SK-N-SH treated with all-trans-retinoic acid at 6 μM for 48 hours (cell line): ENCODE measurements around the gene HYPK.
"Not testable (repeated sequence)": the region's sequence is repeated elsewhere in the genome, so short reads cannot be mapped to it uniquely, and the experiment has no call there.

ENCODE experiments used
- ATAC-seq: fragments of 200-7000 bp; cut with Tn5 transposase; 3 replicates; pipeline ENCODE4 v1.9.1; 2020; ENCODE audit warnings: mild to moderate bottlenecking, moderate library complexity
- ARNTL ChIP-seq: fragments of 450-650 bp; formaldehyde crosslinking; IDR thresholded peaks from 2 replicates; pipeline ENCODE4 v1.5.0; 2020; ENCODE audit warnings: low read depth, mild to moderate bottlenecking, moderate library complexity, borderline replicate concordance
- BACH2 ChIP-seq: fragments of 250-450 bp; sonication (Bioruptor Pico); IDR thresholded peaks from 2 replicates; pipeline ENCODE4 v1.9.0; 2021; ENCODE audit warnings: mild to moderate bottlenecking, borderline replicate concordance
- CSDC2 ChIP-seq: fragments of 250-450 bp; sonication (Bioruptor Pico); IDR thresholded peaks from 2 replicates; pipeline ENCODE4 v1.5.0; 2020; ENCODE audit warnings: mild to moderate bottlenecking, moderate library complexity
- CSRNP3 ChIP-seq: fragments of 250-450 bp; sonication (Bioruptor Pico); IDR thresholded peaks from 2 replicates; pipeline ENCODE4 v1.5.1; 2021; ENCODE audit warnings: mild to moderate bottlenecking, moderate library complexity
- ESRRG ChIP-seq: fragments of 250-450 bp; sonication (Bioruptor Pico); IDR thresholded peaks from 2 replicates; pipeline ENCODE4 v1.6.1; 2021; ENCODE audit warnings: mild to moderate bottlenecking
- GLIS3 ChIP-seq: fragments of 250-450 bp; sonication (Bioruptor Pico); IDR thresholded peaks from 2 replicates; pipeline ENCODE4 v1.5.0; 2020; ENCODE audit warnings: mild to moderate bottlenecking, moderate library complexity
- ISL1 ChIP-seq: fragments of 250-450 bp; sonication (Bioruptor Pico); IDR thresholded peaks from 2 replicates; pipeline ENCODE4 v2.1.2; 2022; ENCODE audit warnings: mild to moderate bottlenecking, moderate library complexity
- OSR1 ChIP-seq: fragments of 250-450 bp; sonication (Bioruptor Pico); IDR thresholded peaks from 2 replicates; pipeline ENCODE4 v1.8.0; 2022; ENCODE audit warnings: moderate library complexity, mild to moderate bottlenecking, inconsistent platforms
- PATZ1 ChIP-seq: fragments of 250-450 bp; sonication (Bioruptor Pico); IDR thresholded peaks from 2 replicates; pipeline ENCODE4 v1.8.0; 2020; ENCODE audit warnings: mild to moderate bottlenecking, moderate library complexity, borderline replicate concordance
- POU6F1 ChIP-seq: fragments of 250-450 bp; sonication (Bioruptor Pico); IDR thresholded peaks from 2 replicates; pipeline ENCODE4 v1.8.0; 2021; ENCODE audit warnings: low read depth, mild to moderate bottlenecking, moderate library complexity, borderline replicate concordance
- PPARA ChIP-seq: fragments of 250-450 bp; sonication (Bioruptor Pico); IDR thresholded peaks from 2 replicates; pipeline ENCODE4 v1.5.0; 2020; ENCODE audit warnings: mild to moderate bottlenecking, borderline replicate concordance
- RARB ChIP-seq: fragments of 250-450 bp; sonication (Bioruptor Pico); IDR thresholded peaks from 2 replicates; pipeline ENCODE4 v1.8.0; 2021; ENCODE audit warnings: mild to moderate bottlenecking, moderate library complexity
- TCF4 ChIP-seq: fragments of 250-450 bp; sonication (Bioruptor Pico); IDR thresholded peaks from 2 replicates; pipeline ENCODE4 v1.8.0; 2021; ENCODE audit warnings: mild to moderate bottlenecking, moderate library complexity, borderline replicate concordance
- TOX ChIP-seq: fragments of 250-450 bp; sonication (Bioruptor Pico); IDR thresholded peaks from 2 replicates; pipeline ENCODE4 v1.8.0; 2021; ENCODE audit warnings: mild to moderate bottlenecking, moderate library complexity, borderline replicate concordance
- TSHZ2 ChIP-seq: fragments of 250-450 bp; sonication (Bioruptor Pico); IDR thresholded peaks from 2 replicates; pipeline ENCODE4 v1.5.0; 2020; ENCODE audit warnings: mild to moderate bottlenecking, moderate library complexity
- ZC3H10 ChIP-seq: fragments of 250-450 bp; sonication (Bioruptor Pico); IDR thresholded peaks from 2 replicates; pipeline ENCODE4 v1.5.1; 2021; ENCODE audit warnings: mild to moderate bottlenecking, moderate library complexity
- ZFP30 ChIP-seq: fragments of 450-650 bp; formaldehyde crosslinking; IDR thresholded peaks from 2 replicates; pipeline ENCODE4 v1.5.0; 2022; ENCODE audit warnings: mild to moderate bottlenecking, moderate library complexity
- ZNF565 ChIP-seq: fragments of 450-650 bp; formaldehyde crosslinking; conservative IDR thresholded peaks from 2 replicates; pipeline ENCODE4 v1.5.0; 2020; ENCODE audit warnings: low read depth, mild to moderate bottlenecking, moderate library complexity
- ZNF70 ChIP-seq: fragments of 450-650 bp; formaldehyde crosslinking; IDR thresholded peaks from 2 replicates; pipeline ENCODE4 v1.5.0; 2020; ENCODE audit warnings: mild to moderate bottlenecking, moderate library complexity
- ZNF8 ChIP-seq: fragments of 450-650 bp; formaldehyde crosslinking; IDR thresholded peaks from 2 replicates; pipeline ENCODE4 v1.5.0; 2020; ENCODE audit warnings: mild to moderate bottlenecking, moderate library complexity

Gene HYPK

GRCh38 chr15:43808960-43809678 lies 8.7 kb downstream of the HYPK start:
- ATAC-seq, result no peak
- no peak for TF ChIP-seq ZNF8
- no peak for TF ChIP-seq ARNTL (CRISPR knock-in tag)
- TF ChIP-seq ISL1 (CRISPR knock-in tag), result no peak
- TF ChIP-seq PATZ1, result no peak
- no peak for TF ChIP-seq PPARA
- no peak for TF ChIP-seq TCF4
- TF ChIP-seq TSHZ2 (CRISPR knock-in tag), result no peak
- TF ChIP-seq ZFP30 (CRISPR knock-in tag), result no peak
- TF ChIP-seq ZNF565 (CRISPR knock-in tag), result no peak
- TF ChIP-seq ZNF70 (CRISPR knock-in tag), result no peak
- no peak for TF ChIP-seq GLIS3 (CRISPR knock-in tag)
- no peak for TF ChIP-seq BACH2
- TF ChIP-seq CSRNP3 (CRISPR knock-in tag), result no peak
- TF ChIP-seq POU6F1, result no peak
- TF ChIP-seq OSR1 (CRISPR knock-in tag), result no peak
- no peak for TF ChIP-seq RARB (CRISPR knock-in tag)
- no peak for TF ChIP-seq CSDC2
- TF ChIP-seq TOX (CRISPR knock-in tag), result no peak

- ATAC-seq, result not testable (repeated sequence)
Observed at GRCh38 chr15:43815064-43815463, 14.7 kb downstream of the HYPK start.

GRCh38 chr15:43821505-43821904 lies 21.1 kb downstream of the HYPK start:
- ATAC-seq, result no peak
- TF ChIP-seq ESRRG (CRISPR knock-in tag), result no peak

GRCh38 chr15:43824302-43825246 lies 24.2 kb downstream of the HYPK start, which contains the start of gene MFAP1:
TSS of gene MFAP1 (minus strand) at chr15:43824690. CDS start at chr15:43824569, 121 bp downstream.
- peak; percentile 88 for ATAC-seq
- TF ChIP-seq POU6F1 (no peak), ZNF70 (CRISPR knock-in tag) (no peak), ZC3H10 (CRISPR knock-in tag) (no peak), OSR1 (CRISPR knock-in tag) (no peak)
- TF ChIP-seq, all 23 proteins: peak for 0

GRCh38 chr15:43825305-43825704 lies 24.9 kb downstream of the HYPK start:
- not testable (repeated sequence) for ATAC-seq
